PC-9 (cell line): Measurements from ENCODE around the gene N4BP2L1. TPM values are rescaled to one million over a fixed set of nuclear protein-coding genes. Genes with fewer than 3 reads are reported as not detected.

ENCODE experiments used
- BruUV-seq: library from RNA; stranded (reverse); fragments of 400-500 nt; replicated peaks from 2 replicates; lab custom pipeline; 2021; lab: Mats Ljungman, UMichigan
- CTCF ChIA-PET: fragments of 300-600 bp; sonication (Branson Sonifier 250); formaldehyde crosslinking; loops from one replicate; lab custom pipeline; 2022; ENCODE audit warnings: antibody characterized with exemption; lab: Charles Lee
- POLR2A ChIA-PET: fragments of 300-600 bp; sonication (Branson Sonifier 250); formaldehyde crosslinking; loops from one replicate; lab custom pipeline; 2022; ENCODE audit warnings: antibody characterized with exemption; ENCODE audit not compliant: unreplicated experiment; lab: Charles Lee
- DNase-seq, 2 experiments: peaks; one replicate each; pipeline versions ENCODE4 v3.0.0 to v3.0.0-alpha.2; 2015 to 2022; ENCODE audit warnings: mixed read lengths in 1 of 2
- H2AFZ ChIP-seq: fragments of 200-600 bp; sonication (generic); 2 replicates; pipeline ENCODE4 v1.8.1; 2017; ENCODE audit warnings: antibody characterized with exemption
- H3F3A ChIP-seq: fragments of 200-600 bp; sonication (generic); 2 replicates; pipeline ENCODE4 v1.8.1; 2017; ENCODE audit warnings: antibody characterized with exemption, mild to moderate bottlenecking, low read depth; ENCODE audit not compliant: insufficient read depth
- H3K27ac ChIP-seq: fragments of 200-600 bp; sonication (generic); 2 replicates; pipeline ENCODE4 v1.6.1; 2016; ENCODE audit warnings: mixed run types
- H3K27me3 ChIP-seq: fragments of 200-600 bp; sonication (generic); 2 replicates; pipeline ENCODE4 v1.6.1; 2016; ENCODE audit warnings: low read depth, mixed run types; ENCODE audit not compliant: insufficient read depth
- H3K36me3 ChIP-seq: fragments of 200-600 bp; sonication (generic); 2 replicates; pipeline ENCODE4 v1.6.1; 2016; ENCODE audit warnings: low read depth, mixed run types
- H3K4me1 ChIP-seq: fragments of 200-600 bp; sonication (generic); replicated peaks from 2 replicates; pipeline ENCODE4 v1.6.1; 2016; ENCODE audit warnings: mixed run types; ENCODE audit not compliant: insufficient read depth
- H3K4me2 ChIP-seq: fragments of 200-600 bp; sonication (generic); 2 replicates; pipeline ENCODE4 v1.6.1; 2017; ENCODE audit warnings: mixed run types
- H3K4me3 ChIP-seq: fragments of 200-600 bp; sonication (generic); 2 replicates; pipeline ENCODE4 v1.6.1; 2016; ENCODE audit warnings: mixed run types
- H3K79me2 ChIP-seq: fragments of 200-600 bp; sonication (generic); 2 replicates; pipeline ENCODE4 v1.6.1; 2017; ENCODE audit warnings: low read depth, mixed run types
- H3K9me2 ChIP-seq: fragments of 200-600 bp; sonication (generic); 2 replicates; pipeline ENCODE4 v1.8.1; 2017; ENCODE audit warnings: mild to moderate bottlenecking; ENCODE audit not compliant: insufficient read depth
- H3K9me3 ChIP-seq: fragments of 200-600 bp; sonication (generic); 2 replicates; pipeline ENCODE4 v1.8.1; 2016; ENCODE audit warnings: low read depth; ENCODE audit not compliant: insufficient read depth
- H4K20me1 ChIP-seq: fragments of 200-600 bp; sonication (generic); 2 replicates; pipeline ENCODE4 v1.8.1; 2017; ENCODE audit not compliant: insufficient read depth
- CTCF ChIP-seq: fragments of 200-600 bp; sonication (generic); conservative IDR thresholded peaks from 2 replicates; pipeline ENCODE4 v1.6.1; 2017; ENCODE audit warnings: mixed run types, antibody characterized with exemption, mild to moderate bottlenecking, moderate library complexity
- EZH2 ChIP-seq: fragments of 200-600 bp; sonication (generic); IDR thresholded peaks from 2 replicates; pipeline ENCODE4 v1.8.0; 2017; ENCODE audit warnings: antibody characterized with exemption, low read depth
- intact Hi-C: fragments of 100-400 bp; cut with micrococcal nuclease; formaldehyde crosslinking; loops from one replicate; pipeline ENCODE4 v1.10.0; 2022; ENCODE audit not compliant: unreplicated experiment
- total RNA-seq: library from RNA; stranded (reverse); gene quantifications from 2 replicates; pipeline ENCODE4 v1.2.3, GENCODE V29; 2021

The N4BP2L1 gene
- total RNA-seq, 1 experiment from 2014 or later = 4.0 TPM

GRCh38 chr13:32423592-32423991 is 4.3 kb downstream of the N4BP2L1 start:
- Histone ChIP-seq H3K9me2 (no peaks in the 10 kb centered on the region), H3K9me3 (peaks cover 4% of the 10 kb centered on the region; the same call in 1 of the 2 replicates), H3K36me3 (no peaks in the 10 kb centered on the region), H3F3A (no peaks in the 10 kb centered on the region), H3K79me2 (no peaks in the 10 kb centered on the region), H3K4me2 (no peak overlapping the region), H3K27me3 (no peaks in the 10 kb centered on the region), H3K4me1 (peaks cover 11% of the 10 kb centered on the region; the same call in 1 of the 2 replicates), H2AFZ (no peak overlapping the region), H4K20me1 (no peaks in the 10 kb centered on the region), H3K4me3 (no peak overlapping the region), H3K27ac (no peak overlapping the region)
- ChIA-PET POLR2A (no interaction called here), CTCF (no interaction called here)
- TF ChIP-seq EZH2 (no peak), CTCF (no peak)
- no peak for DNase-seq
- intact Hi-C loops = no loop called here
- BruUV-seq = no TSS peak

- POLR2A ChIA-PET = no interaction called here
- H3K36me3 ChIP-seq = no peaks in the 10 kb centered on the region
- no TSS peak for BruUV-seq
- peaks cover 4% of the 10 kb centered on the region; the same call in 1 of the 2 replicates for H3K9me3 ChIP-seq
- no peaks in the 10 kb centered on the region for H3K79me2 ChIP-seq
- no peaks in the 10 kb centered on the region for H4K20me1 ChIP-seq
- no peak overlapping the region for H2AFZ ChIP-seq
- no peaks in the 10 kb centered on the region for H3K4me1 ChIP-seq
- no peak overlapping the region for H3K4me3 ChIP-seq
- intact Hi-C loops = no loop called here
- H3K27me3 ChIP-seq = no peaks in the 10 kb centered on the region
- no peak for DNase-seq
- no peaks in the 10 kb centered on the region for H3F3A ChIP-seq
- TF ChIP-seq EZH2 (no peak), CTCF (no peak)
- CTCF ChIA-PET = no interaction called here
- no peaks in the 10 kb centered on the region for H3K9me2 ChIP-seq
- no peak overlapping the region for H3K4me2 ChIP-seq
- H3K27ac ChIP-seq = no peak overlapping the region
These were observed 8.1 kb downstream of the N4BP2L1 start for GRCh38 chr13:32419862-32420261.

GRCh38 chr13:32417995-32418394 is 9.9 kb downstream of the N4BP2L1 start:
- no peak for DNase-seq
- no peaks in the 10 kb centered on the region for H3K9me2 ChIP-seq
- H4K20me1 ChIP-seq = no peaks in the 10 kb centered on the region
- intact Hi-C loops = no loop called here
- no TSS peak for BruUV-seq
- H3K79me2 ChIP-seq = no peaks in the 10 kb centered on the region
- no peak overlapping the region for H3K27ac ChIP-seq
- CTCF ChIA-PET = no interaction called here
- H3F3A ChIP-seq = no peaks in the 10 kb centered on the region
- no peaks in the 10 kb centered on the region for H3K27me3 ChIP-seq
- H3K9me3 ChIP-seq = peaks cover 4% of the 10 kb centered on the region; the same call in 1 of the 2 replicates
- H3K36me3 ChIP-seq = no peaks in the 10 kb centered on the region
- no peak overlapping the region for H3K4me2 ChIP-seq
- POLR2A ChIA-PET = no interaction called here
- no peak overlapping the region for H2AFZ ChIP-seq
- H3K4me1 ChIP-seq = no peaks in the 10 kb centered on the region
- no peak for TF ChIP-seq CTCF
- no peak for TF ChIP-seq EZH2
- H3K4me3 ChIP-seq = no peak overlapping the region
